Astrocyte (in vitro differentiated cells and primary cell): Measurements from ENCODE around the gene ZNF436. TPM values are rescaled to one million over a fixed set of nuclear protein-coding genes. Genes with fewer than 3 reads are reported as not detected.

Source experiments
- DNase-seq: peaks from one replicate; pipeline ENCODE4 v3.0.0-alpha.2; 2010; ENCODE audit warnings: low read depth
- FAIRE-seq: peaks from 2 replicates; lab custom pipeline; 2011; peaks lifted over from hg19 to GRCh38; lab: Jason Lieb, UNC
- H2AFZ ChIP-seq: 2 replicates; pipeline ENCODE4 v1.6.0; 2012; ENCODE audit warnings: low read depth, low read length, inconsistent platforms
- H3K27ac ChIP-seq: 2 replicates; pipeline ENCODE4 v1.5.1; 2011; ENCODE audit warnings: low read depth, low read length, inconsistent platforms
- H3K27me3 ChIP-seq: 2 replicates; pipeline ENCODE4 v1.6.0; 2011; ENCODE audit warnings: low read length, inconsistent platforms; ENCODE audit not compliant: insufficient read depth
- H3K36me3 ChIP-seq: 2 replicates; pipeline ENCODE4 v1.5.1; 2011; ENCODE audit warnings: low read length, inconsistent platforms; ENCODE audit not compliant: insufficient read depth
- H3K4me1 ChIP-seq: 2 replicates; pipeline ENCODE4 v1.5.1; 2011; ENCODE audit warnings: low read length, inconsistent platforms; ENCODE audit not compliant: insufficient read depth
- H3K4me2 ChIP-seq: 2 replicates; pipeline ENCODE4 v1.6.0; 2012; ENCODE audit warnings: low read length, inconsistent platforms
- H3K4me3 ChIP-seq: 2 replicates; pipeline ENCODE4 v1.5.1; 2011; ENCODE audit warnings: low read depth, mild to moderate bottlenecking, low read length, inconsistent platforms; ENCODE audit not compliant: insufficient read depth
- H3K79me2 ChIP-seq: 2 replicates; pipeline ENCODE4 v1.6.0; 2012; ENCODE audit warnings: mild to moderate bottlenecking, low read length, inconsistent platforms; ENCODE audit not compliant: insufficient read depth
- H3K9ac ChIP-seq: 2 replicates; pipeline ENCODE4 v1.6.0; 2012; ENCODE audit warnings: mild to moderate bottlenecking, low read length, inconsistent platforms
- H3K9me3 ChIP-seq: 2 replicates; pipeline ENCODE4 v1.5.1; 2012; ENCODE audit warnings: low read depth, mild to moderate bottlenecking, low read length, inconsistent platforms; ENCODE audit not compliant: insufficient read depth
- H4K20me1 ChIP-seq: 2 replicates; pipeline ENCODE4 v1.6.0; 2012; ENCODE audit warnings: low read length, inconsistent platforms; ENCODE audit not compliant: insufficient read depth
- H3K27ac Mint-ChIP-seq: one replicate; pipeline ENCODE4 v1.8.0; 2021; ENCODE audit warnings: mild to moderate bottlenecking, mixed read lengths; ENCODE audit not compliant: unreplicated experiment
- H3K27me3 Mint-ChIP-seq: one replicate; pipeline ENCODE4 v1.8.0; 2021; ENCODE audit warnings: low read depth, mixed read lengths; ENCODE audit not compliant: unreplicated experiment
- H3K36me3 Mint-ChIP-seq: one replicate; pipeline ENCODE4 v1.8.0; 2021; ENCODE audit warnings: low read depth, mixed read lengths; ENCODE audit not compliant: unreplicated experiment
- H3K4me1 Mint-ChIP-seq: one replicate; pipeline ENCODE4 v1.8.0; 2021; ENCODE audit warnings: low read depth, mixed read lengths; ENCODE audit not compliant: unreplicated experiment
- H3K4me3 Mint-ChIP-seq: one replicate; pipeline ENCODE4 v1.8.0; 2021; ENCODE audit warnings: mild to moderate bottlenecking, moderate library complexity, mixed read lengths; ENCODE audit not compliant: unreplicated experiment
- H3K9me3 Mint-ChIP-seq: one replicate; pipeline ENCODE4 v1.8.0; 2021; ENCODE audit warnings: mild to moderate bottlenecking, mixed read lengths; ENCODE audit not compliant: unreplicated experiment
- EZH2 ChIP-seq: IDR thresholded peaks from 2 replicates; pipeline ENCODE4 v1.6.1; 2012; ENCODE audit warnings: mild to moderate bottlenecking, low read length, inconsistent platforms; ENCODE audit not compliant: insufficient read depth
- total RNA-seq: library from RNA; stranded (reverse); gene quantifications from 2 replicates; pipeline ENCODE4 v1.2.1, GENCODE V29; 2021
- TF ChIP-seq, protein P1 (sequence below): IDR thresholded peaks from 2 replicates; pipeline ENCODE4 v1.5.1; 2011; ENCODE audit warnings: low read depth, mild to moderate bottlenecking, inconsistent platforms, low read length, moderate library complexity; ENCODE audit not compliant: insufficient read depth

The ZNF436 gene
- total RNA-seq, 1 donor from 2014 or later, result 12.2 TPM

DNA sequence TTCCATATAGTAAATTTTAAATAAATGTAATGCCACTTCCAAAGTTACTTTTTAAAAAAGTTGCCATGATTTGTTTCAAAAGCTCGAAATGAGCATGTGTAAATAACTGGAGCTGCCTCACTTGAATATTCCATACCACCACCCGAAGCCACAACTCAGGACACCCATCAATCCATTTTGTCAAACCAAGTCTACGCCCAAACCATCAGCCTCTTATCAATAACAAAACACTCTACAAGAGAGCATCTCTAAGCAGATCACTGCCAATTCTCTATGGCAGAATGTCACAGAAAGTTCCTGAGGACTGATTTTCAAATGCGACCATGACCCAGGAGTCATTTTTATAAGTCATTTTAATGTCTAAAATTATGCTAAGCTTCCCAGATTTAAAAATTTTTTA lies 30.0 kb downstream of the ZNF436 start:
- no peak for FAIRE-seq
- Mint-ChIP-seq H3K4me1 (peaks cover 19% of the 10 kb centered on the region), H3K27me3 (no peaks in the 10 kb centered on the region), H3K36me3 (peaks cover 15% of the 10 kb centered on the region), H3K27ac (no peak overlapping the region), H3K9me3 (no peaks in the 10 kb centered on the region), H3K4me3 (peak overlapping the region; percentile 93)
- Histone ChIP-seq H2AFZ (no peak overlapping the region), H3K4me3 (no peak overlapping the region), H3K4me2 (peak overlapping the region; percentile 94), H3K4me1 (peaks cover 25% of the 10 kb centered on the region), H3K79me2 (peaks cover 87% of the 10 kb centered on the region), H3K27me3 (no peaks in the 10 kb centered on the region), H3K9me3 (no peaks in the 10 kb centered on the region), H4K20me1 (peaks cover 71% of the 10 kb centered on the region), H3K27ac (no peak overlapping the region), H3K9ac (peak overlapping the region; percentile 92), H3K36me3 (peaks cover 18% of the 10 kb centered on the region)
- no peak for TF ChIP-seq EZH2
- DNase-seq, result no peak

DNA sequence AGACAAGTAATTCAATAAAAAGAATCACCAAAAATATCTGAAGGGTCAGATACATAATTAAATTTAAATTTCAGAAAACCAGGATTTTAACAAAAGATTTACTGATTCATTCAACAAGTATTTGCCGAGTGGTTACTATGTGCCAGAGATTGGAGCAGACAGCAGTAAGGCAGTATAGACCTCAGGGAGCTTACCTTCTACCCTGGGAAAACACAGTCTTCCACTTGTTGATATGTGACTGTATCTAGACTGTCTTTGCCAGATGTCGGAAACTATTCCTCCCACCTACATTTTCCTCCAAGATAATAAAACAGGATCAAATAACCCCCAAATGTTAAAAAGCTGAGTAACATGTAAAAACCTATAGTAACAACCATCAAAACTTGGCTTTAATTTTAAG lies 31.8 kb downstream of the ZNF436 start:
- no peak overlapping the region for H3K27ac Mint-ChIP-seq
- Histone ChIP-seq H3K4me2 (no peak overlapping the region), H3K36me3 (peaks cover 29% of the 10 kb centered on the region), H3K27ac (no peak overlapping the region), H3K9ac (no peak overlapping the region), H3K4me3 (no peak overlapping the region), H4K20me1 (peaks cover 84% of the 10 kb centered on the region), H2AFZ (no peak overlapping the region), H3K27me3 (no peaks in the 10 kb centered on the region), H3K9me3 (no peaks in the 10 kb centered on the region), H3K4me1 (peaks cover 25% of the 10 kb centered on the region), H3K79me2 (peaks cover 93% of the 10 kb centered on the region)
- no peak for FAIRE-seq
- peak; percentile 48 for DNase-seq
- peaks cover 22% of the 10 kb centered on the region for H3K36me3 Mint-ChIP-seq
- no peaks in the 10 kb centered on the region for H3K9me3 Mint-ChIP-seq
- TF ChIP-seq, protein P1, sequence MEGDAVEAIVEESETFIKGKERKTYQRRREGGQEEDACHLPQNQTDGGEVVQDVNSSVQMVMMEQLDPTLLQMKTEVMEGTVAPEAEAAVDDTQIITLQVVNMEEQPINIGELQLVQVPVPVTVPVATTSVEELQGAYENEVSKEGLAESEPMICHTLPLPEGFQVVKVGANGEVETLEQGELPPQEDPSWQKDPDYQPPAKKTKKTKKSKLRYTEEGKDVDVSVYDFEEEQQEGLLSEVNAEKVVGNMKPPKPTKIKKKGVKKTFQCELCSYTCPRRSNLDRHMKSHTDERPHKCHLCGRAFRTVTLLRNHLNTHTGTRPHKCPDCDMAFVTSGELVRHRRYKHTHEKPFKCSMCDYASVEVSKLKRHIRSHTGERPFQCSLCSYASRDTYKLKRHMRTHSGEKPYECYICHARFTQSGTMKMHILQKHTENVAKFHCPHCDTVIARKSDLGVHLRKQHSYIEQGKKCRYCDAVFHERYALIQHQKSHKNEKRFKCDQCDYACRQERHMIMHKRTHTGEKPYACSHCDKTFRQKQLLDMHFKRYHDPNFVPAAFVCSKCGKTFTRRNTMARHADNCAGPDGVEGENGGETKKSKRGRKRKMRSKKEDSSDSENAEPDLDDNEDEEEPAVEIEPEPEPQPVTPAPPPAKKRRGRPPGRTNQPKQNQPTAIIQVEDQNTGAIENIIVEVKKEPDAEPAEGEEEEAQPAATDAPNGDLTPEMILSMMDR, result no peak
- no peak for TF ChIP-seq EZH2
- H3K4me3 Mint-ChIP-seq, result peak overlapping the region; percentile 22
- peaks cover 19% of the 10 kb centered on the region for H3K4me1 Mint-ChIP-seq
- no peaks in the 10 kb centered on the region for H3K27me3 Mint-ChIP-seq

DNA sequence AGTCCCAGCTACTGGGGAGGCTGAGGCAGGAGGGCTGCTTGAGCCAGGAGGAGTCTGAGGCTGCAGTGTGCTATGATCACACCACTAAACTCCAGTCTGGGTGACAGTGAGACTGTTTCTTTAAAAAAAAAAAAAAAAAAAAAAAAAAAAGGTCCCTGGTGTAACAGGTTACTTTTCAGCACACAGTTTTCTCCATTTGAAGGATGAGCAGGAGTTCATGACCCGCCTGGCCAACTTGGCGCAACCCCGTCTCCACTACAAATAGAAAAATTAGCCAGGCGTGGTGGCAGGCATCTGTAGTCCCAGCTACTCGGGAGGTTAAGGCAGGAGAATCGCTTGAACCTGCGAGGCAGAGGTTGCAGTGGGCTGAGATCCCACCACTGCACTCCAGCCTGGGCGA lies 37.9 kb downstream of the ZNF436 start:
- TF ChIP-seq EZH2, result no peak
- TF ChIP-seq, protein P1, result no peak
- no peaks in the 10 kb centered on the region for H3K27me3 ChIP-seq
- Mint-ChIP-seq H3K4me1 (peaks cover 7% of the 10 kb centered on the region), H3K9me3 (no peaks in the 10 kb centered on the region), H3K36me3 (peaks cover 31% of the 10 kb centered on the region), H3K27me3 (no peaks in the 10 kb centered on the region), H3K27ac (no peak overlapping the region), H3K4me3 (no peak overlapping the region)
- H3K36me3 ChIP-seq, result peaks cover 65% of the 10 kb centered on the region
- FAIRE-seq (no peak), DNase-seq (no peak)
- peaks cover 93% of the 10 kb centered on the region for H3K79me2 ChIP-seq
- no peaks in the 10 kb centered on the region for H3K9me3 ChIP-seq
- H2AFZ ChIP-seq, result no peak overlapping the region
- H3K4me2 ChIP-seq, result no peak overlapping the region
- H4K20me1 ChIP-seq, result peaks cover 81% of the 10 kb centered on the region
- H3K9ac ChIP-seq, result no peak overlapping the region
- no peaks in the 10 kb centered on the region for H3K4me1 ChIP-seq
- no peak overlapping the region for H3K27ac ChIP-seq
- no peak overlapping the region for H3K4me3 ChIP-seq
